Measurements from ENCODE around the gene NSG1. TPM values are rescaled to one million over a fixed set of nuclear protein-coding genes. Genes with fewer than 3 reads are reported as not detected.
"Not testable (repeated sequence)": the region's sequence is repeated elsewhere in the genome, so short reads cannot be mapped to it uniquely, and the experiment has no call there.

The NSG1 gene
- total RNA-seq, 1 experiment from 2014 or later, result not detected

GRCh38 chr4:4432341-4433125 is 45.6 kb downstream of the NSG1 start:
- no peak for DNase-seq (ENCODE audit: low spot score)

GRCh38 chr4:4433941-4434340 is 47.0 kb downstream of the NSG1 start:
- DNase-seq (ENCODE audit: low spot score), result no peak

- DNase-seq (ENCODE audit: low spot score), result no peak
Observed at GRCh38 chr4:4436244-4436823, 49.4 kb downstream of the NSG1 start.

- no peak for DNase-seq (ENCODE audit: low spot score)
Observed at GRCh38 chr4:4437798-4438470, 51.0 kb downstream of the NSG1 start.

GRCh38 chr4:4438891-4439290 is 52.0 kb downstream of the NSG1 start:
- no peak for DNase-seq (ENCODE audit: low spot score)

GRCh38 chr4:4439782-4440181 is 52.9 kb downstream of the NSG1 start:
- DNase-seq (ENCODE audit: low spot score), result no peak

GRCh38 chr4:4440333-4441061 is 53.6 kb downstream of the NSG1 start:
- DNase-seq (ENCODE audit: low spot score), result no peak

GRCh38 chr4:4443821-4444220 is 56.9 kb downstream of the NSG1 start:
- no peak for DNase-seq (ENCODE audit: low spot score)

GRCh38 chr4:4446434-4446833 is 59.5 kb downstream of the NSG1 start:
- DNase-seq (ENCODE audit: low spot score), result no peak

GRCh38 chr4:4455210-4455865 is 68.4 kb downstream of the NSG1 start:
- DNase-seq (ENCODE audit: low spot score), result no peak

- DNase-seq (ENCODE audit: low spot score), result no peak
Observed at GRCh38 chr4:4456351-4456750, 69.4 kb downstream of the NSG1 start.

GRCh38 chr4:4456816-4457578 is 70.1 kb downstream of the NSG1 start:
- DNase-seq (ENCODE audit: low spot score), result no peak

GRCh38 chr4:4457803-4458553 is 71.1 kb downstream of the NSG1 start:
- no peak for DNase-seq (ENCODE audit: low spot score)

- DNase-seq (ENCODE audit: low spot score), result no peak
Observed at GRCh38 chr4:4459181-4459580, 72.3 kb downstream of the NSG1 start.

- no peak for DNase-seq (ENCODE audit: low spot score)
Observed at GRCh38 chr4:4460759-4461158, 73.9 kb downstream of the NSG1 start.

- no peak for DNase-seq (ENCODE audit: low spot score)
Observed at GRCh38 chr4:4461178-4461577, 74.3 kb downstream of the NSG1 start.

- DNase-seq (ENCODE audit: low spot score), result no peak
Observed at GRCh38 chr4:4461850-4462249, 74.9 kb downstream of the NSG1 start.

- DNase-seq (ENCODE audit: low spot score), result no peak
Observed at GRCh38 chr4:4462970-4463369, 76.1 kb downstream of the NSG1 start.

GRCh38 chr4:4465238-4465637 is 78.3 kb downstream of the NSG1 start:
- DNase-seq (ENCODE audit: low spot score), result not testable (repeated sequence)
